Measurements from ENCODE around the gene YPEL1. TPM values are rescaled to one million over a fixed set of nuclear protein-coding genes. Genes with fewer than 3 reads are reported as not detected.

Gene YPEL1
- total and polyA plus RNA-seq, 10 of the 15 experiments (the other 5 are each of a cell fraction or from before 2014, with no cell fraction given): 0.13 to 5.0 (median 1.6) TPM

DNA sequence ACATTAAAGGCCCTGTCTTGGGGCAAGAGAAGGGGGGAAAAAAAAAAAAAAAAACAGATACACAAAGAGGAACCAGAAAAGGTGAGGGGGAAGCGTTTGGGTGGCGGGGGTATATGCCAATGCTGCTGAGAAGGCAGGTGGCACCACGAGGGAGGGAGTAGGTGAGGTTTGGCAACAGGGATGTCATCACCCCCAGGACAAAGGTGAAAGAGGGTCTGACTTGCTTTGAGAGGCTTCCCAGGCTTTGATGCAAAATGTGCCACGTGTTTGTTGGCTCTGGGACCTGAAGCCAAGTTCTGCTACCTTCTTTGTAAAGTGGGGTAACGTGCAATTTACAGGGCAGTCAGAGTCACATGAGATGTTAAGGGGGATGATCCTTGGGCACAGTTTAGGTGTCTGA is 4.1 kb downstream of the YPEL1 start:
- Histone ChIP-seq H3K4me3 (no peak overlapping the region), H2AFZ (ENCODE audit: control insufficient read depth, low read depth, low read length) (no peak overlapping the region), H3K4me2 (ENCODE audit: control insufficient read depth, insufficient read depth) (no peak overlapping the region), H3K9me3 (replicated peaks; ENCODE audit: control insufficient read depth, insufficient read depth, low read length) (no peaks in the 10 kb centered on the region), H3K36me3 (ENCODE audit: control insufficient read depth in 2 of 2, insufficient read depth in 2 of 2, low read length in 1 of 2) (no peaks in the 10 kb centered on the region), H3K4me1 (ENCODE audit: control insufficient read depth, insufficient read depth, low read length) (peaks cover 5% of the 10 kb centered on the region; the same call in 1 of the 2 replicates), H3K27ac (ENCODE audit: control insufficient read depth, insufficient read depth) (no peak overlapping the region), H3K27me3 (replicated peaks in 1 of 2; ENCODE audit: control insufficient read depth in 2 of 2, insufficient read depth in 2 of 2, low read length in 1 of 2) (no peaks in the 10 kb centered on the region), H3K79me2 (ENCODE audit: control insufficient read depth, insufficient read depth, low read length) (no peaks in the 10 kb centered on the region), H4K20me1 (ENCODE audit: control insufficient read depth, insufficient read depth) (no peaks in the 10 kb centered on the region), H3K9ac (ENCODE audit: control insufficient read depth, insufficient read depth, low read length) (no peak overlapping the region)
- TF ChIP-seq, protein P1, sequence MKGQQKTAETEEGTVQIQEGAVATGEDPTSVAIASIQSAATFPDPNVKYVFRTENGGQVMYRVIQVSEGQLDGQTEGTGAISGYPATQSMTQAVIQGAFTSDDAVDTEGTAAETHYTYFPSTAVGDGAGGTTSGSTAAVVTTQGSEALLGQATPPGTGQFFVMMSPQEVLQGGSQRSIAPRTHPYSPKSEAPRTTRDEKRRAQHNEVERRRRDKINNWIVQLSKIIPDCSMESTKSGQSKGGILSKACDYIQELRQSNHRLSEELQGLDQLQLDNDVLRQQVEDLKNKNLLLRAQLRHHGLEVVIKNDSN (IDR thresholded peaks at IDR 0.05; ENCODE audit: borderline replicate concordance, extremely low read length, insufficient read depth, low read depth, low read length): no peak
- DNase-seq (ENCODE audit: low read depth, low spot score) (no peak), FAIRE-seq (no peak), ATAC-seq (no peak)
- no TSS peak for BruUV-seq (replicated peaks)
- POLR2A ChIA-PET: no interaction called here
- in situ Hi-C loops (cut with MboI) (no loop called here), intact Hi-C loops (cut with micrococcal nuclease; ENCODE audit: unreplicated experiment) (loop anchor here (5.0 kb wide), 1 partner anchor 206 kb away; no protein-coding TSS in a partner anchor)
- WGBS (ENCODE audit: insufficient coverage, insufficient replicate concordance, low lambda C conversion rate, missing lambda C conversion rate): 21% methylated on average over 5 of the region's 5 CpGs
- RAD21 ChIA-PET (ENCODE audit: unreplicated experiment): no interaction called here
- SMC1A ChIA-PET (ENCODE audit: uncharacterized antibody, unreplicated experiment): no interaction called here
- CTCF ChIA-PET: no interaction called here

- TF ChIP-seq POLR2AphosphoS2 (IDR thresholded peaks at IDR 0.05; ENCODE audit: low read depth, low read length): no peak
- TF ChIP-seq TAF1 (IDR thresholded peaks at IDR 0.05; ENCODE audit: borderline replicate concordance, low read depth, low read length): no peak
- no peak for TF ChIP-seq HDAC6 (IDR thresholded peaks at IDR 0.05; ENCODE audit: unreplicated experiment)
- TF ChIP-seq ZNF622 (IDR thresholded peaks at IDR 0.05): no peak
- no peak for TF ChIP-seq ZBTB11 (CRISPR knock-in tag; IDR thresholded peaks at IDR 0.05)
- TF ChIP-seq TCF3 (IDR thresholded peaks at IDR 0.05; ENCODE audit: borderline replicate concordance, insufficient read depth, low read depth, low read length): no peak
- TF ChIP-seq JUND (IDR thresholded peaks at IDR 0.05; ENCODE audit: low read depth, low read length): no peak
- TF ChIP-seq HDGF (IDR thresholded peaks at IDR 0.05): no peak
- Histone ChIP-seq H2AFZ (ENCODE audit: control insufficient read depth, low read depth, low read length) (no peak overlapping the region), H3K36me3 (ENCODE audit: control insufficient read depth in 2 of 2, insufficient read depth in 2 of 2, low read length in 1 of 2) (no peaks in the 10 kb centered on the region), H3K4me1 (ENCODE audit: control insufficient read depth, insufficient read depth, low read length) (peaks cover 5% of the 10 kb centered on the region; the same call in 1 of the 2 replicates), H3K27me3 (replicated peaks in 1 of 2; ENCODE audit: control insufficient read depth in 2 of 2, insufficient read depth in 2 of 2, low read length in 1 of 2) (no peaks in the 10 kb centered on the region), H3K27ac (ENCODE audit: control insufficient read depth, insufficient read depth) (no peak overlapping the region), H3K79me2 (ENCODE audit: control insufficient read depth, insufficient read depth, low read length) (no peaks in the 10 kb centered on the region), H4K20me1 (ENCODE audit: control insufficient read depth, insufficient read depth) (no peaks in the 10 kb centered on the region), H3K4me3 (no peak overlapping the region), H3K9me3 (replicated peaks; ENCODE audit: control insufficient read depth, insufficient read depth, low read length) (no peaks in the 10 kb centered on the region), H3K9ac (ENCODE audit: control insufficient read depth, insufficient read depth, low read length) (no peak overlapping the region), H3K4me2 (ENCODE audit: control insufficient read depth, insufficient read depth) (no peak overlapping the region)
- ChIA-PET SMC1A (ENCODE audit: uncharacterized antibody, unreplicated experiment) (interaction anchor here (0.7 to 1.4 kb wide), 2 partner anchors 32 to 1525 kb away, joined by 3 to 7 read pairs; no protein-coding TSS in a partner anchor), POLR2A (interaction anchor here (0.7 kb wide), 1 partner anchor 149 kb away, joined by 5 read pairs; no protein-coding TSS in a partner anchor), RAD21 (ENCODE audit: unreplicated experiment) (no interaction called here), CTCF (interaction anchor here (0.7 kb wide), 1 partner anchor 73 kb away, joined by 3 read pairs; no protein-coding TSS in a partner anchor)
- in situ Hi-C loops (cut with MboI): no loop called here
- ATAC-seq: no peak
- no peak for FAIRE-seq
- intact Hi-C loops (cut with micrococcal nuclease; ENCODE audit: unreplicated experiment): loop anchor here (5.0 kb wide), 1 partner anchor 207 kb away; no protein-coding TSS in a partner anchor
- WGBS (ENCODE audit: insufficient coverage, insufficient replicate concordance, low lambda C conversion rate, missing lambda C conversion rate): 43% methylated on average over 6 of the region's 9 CpGs
- BruUV-seq (replicated peaks): no TSS peak
- DNase-seq (ENCODE audit: low read depth, low spot score): no peak
Measured at GRCh38 chr22:21730535-21731308, 4.9 kb downstream of the YPEL1 start.

Measured in GM12878 (cell line).